BE2C (cell line): ENCODE data around the gene BICDL1.
"Not testable (repeated sequence)": the region's sequence is repeated elsewhere in the genome, so short reads cannot be mapped to it uniquely, and the experiment has no call there.

Experiments used
- DNase-seq: peaks from one replicate; pipeline ENCODE4 v3.0.0-alpha.2; 2020
- H3K27me3 ChIP-seq: fragments of 250-450 bp; sonication (Bioruptor Pico); 2 replicates; pipeline ENCODE4 v1.5.1; 2020; ENCODE audit warnings: mild to moderate bottlenecking
- H3K36me3 ChIP-seq: fragments of 250-450 bp; sonication (Bioruptor Pico); 2 replicates; pipeline ENCODE4 v1.5.1; 2020; ENCODE audit warnings: mild to moderate bottlenecking
- H3K4me1 ChIP-seq: fragments of 250-450 bp; sonication (Bioruptor Pico); 2 replicates; pipeline ENCODE4 v1.5.1; 2020
- H3K4me3 ChIP-seq: 2 replicates; pipeline ENCODE4 v1.5.1; 2011; ENCODE audit warnings: low read depth, low read length
- H3K9me3 ChIP-seq: fragments of 250-450 bp; sonication (Bioruptor Pico); 2 replicates; pipeline ENCODE4 v1.5.1; 2020
- CTCF ChIP-seq: IDR thresholded peaks from 2 replicates; pipeline ENCODE4 v1.5.1; 2012; ENCODE audit warnings: mild to moderate bottlenecking, low read depth, low read length

Gene BICDL1

DNA sequence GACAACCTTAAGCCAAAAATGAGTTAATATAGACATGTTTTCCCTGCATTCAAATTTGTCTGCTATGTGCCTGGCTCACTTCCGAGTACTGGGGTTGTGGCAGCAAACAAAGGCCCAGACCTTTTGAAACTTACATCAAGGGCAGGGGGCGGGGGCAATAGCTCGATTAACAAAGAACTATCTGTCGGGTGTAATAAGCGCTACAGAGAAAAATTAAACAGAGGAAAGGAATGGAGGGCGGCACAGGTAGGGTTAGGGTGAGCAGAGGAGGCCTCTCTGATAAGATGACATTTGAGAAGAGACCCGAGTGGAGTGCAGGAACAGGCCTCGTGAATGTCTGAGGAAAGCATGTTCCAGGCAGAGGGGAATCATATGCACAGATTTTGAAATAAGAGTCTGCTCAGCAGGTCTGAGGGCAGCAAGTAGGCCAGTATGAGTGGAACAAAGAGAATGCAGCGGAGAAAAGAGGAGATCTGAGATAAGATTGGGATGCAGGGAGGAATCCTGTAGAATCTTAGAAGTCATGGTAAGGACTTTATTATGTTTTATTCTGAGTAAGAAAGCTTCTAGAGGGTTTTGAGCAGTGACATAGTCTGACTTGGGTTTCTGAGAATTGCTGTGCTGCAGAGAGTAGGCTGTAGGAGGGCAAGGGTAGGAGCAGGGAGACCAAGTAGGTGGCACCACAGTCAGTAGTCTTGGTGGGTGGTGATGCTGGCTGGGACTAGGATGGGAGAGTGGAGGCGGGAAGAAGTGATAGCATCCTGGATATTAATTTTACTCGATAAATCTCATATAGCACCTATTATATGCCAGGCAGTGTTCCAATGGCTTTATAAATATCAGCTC, 52.6 kb downstream of the BICDL1 start:
- H3K36me3 ChIP-seq, result no peaks in the 10 kb centered on the region
- no peak for TF ChIP-seq CTCF
- H3K27me3 ChIP-seq, result no peaks in the 10 kb centered on the region
- no peaks in the 10 kb centered on the region for H3K9me3 ChIP-seq
- no peaks in the 10 kb centered on the region; the same call in 1 of the 2 replicates for H3K4me1 ChIP-seq
- DNase-seq, result no peak
- no peak overlapping the region for H3K4me3 ChIP-seq

GRCh38 chr12:120045367-120045766, 56.3 kb downstream of the BICDL1 start:
- not testable (repeated sequence) for H3K36me3 ChIP-seq, H3K27me3 ChIP-seq, H3K9me3 ChIP-seq, H3K4me1 ChIP-seq, H3K4me3 ChIP-seq, DNase-seq

GRCh38 chr12:120047072-120047471, 58.0 kb downstream of the BICDL1 start:
- Histone ChIP-seq H3K4me3 (no peak overlapping the region), H3K27me3 (no peaks in the 10 kb centered on the region), H3K4me1 (no peaks in the 10 kb centered on the region; the same call in 1 of the 2 replicates), H3K9me3 (no peaks in the 10 kb centered on the region), H3K36me3 (no peaks in the 10 kb centered on the region)
- TF ChIP-seq CTCF, result no peak
- DNase-seq, result no peak

- no peaks in the 10 kb centered on the region for H3K9me3 ChIP-seq
- DNase-seq, result no peak
- no peak for TF ChIP-seq CTCF
- H3K27me3 ChIP-seq, result no peaks in the 10 kb centered on the region
- no peak overlapping the region for H3K4me3 ChIP-seq
- H3K36me3 ChIP-seq, result no peaks in the 10 kb centered on the region
- no peaks in the 10 kb centered on the region; the same call in 1 of the 2 replicates for H3K4me1 ChIP-seq
Observed at GRCh38 chr12:120048263-120048662, 59.2 kb downstream of the BICDL1 start.

- H3K36me3 ChIP-seq, result no peaks in the 10 kb centered on the region
- no peak for DNase-seq
- no peak for TF ChIP-seq CTCF
- H3K9me3 ChIP-seq, result no peaks in the 10 kb centered on the region
- no peaks in the 10 kb centered on the region for H3K27me3 ChIP-seq
- no peaks in the 10 kb centered on the region for H3K4me1 ChIP-seq
- H3K4me3 ChIP-seq, result no peak overlapping the region
Observed at GRCh38 chr12:120049426-120049825, 60.4 kb downstream of the BICDL1 start.

GRCh38 chr12:120051535-120051934, 62.5 kb downstream of the BICDL1 start:
- no peaks in the 10 kb centered on the region for H3K36me3 ChIP-seq
- TF ChIP-seq CTCF, result no peak
- no peak overlapping the region for H3K4me3 ChIP-seq
- no peaks in the 10 kb centered on the region for H3K4me1 ChIP-seq
- no peaks in the 10 kb centered on the region for H3K9me3 ChIP-seq
- DNase-seq, result no peak
- H3K27me3 ChIP-seq, result no peaks in the 10 kb centered on the region
